ENCODE results near the gene NKX2-3.

- TF ChIP-seq CTCF (IDR thresholded peaks at IDR 0.05) (no peak), SIN3A (IDR thresholded peaks at IDR 0.05; ENCODE audit: borderline replicate concordance, insufficient read depth, low read depth, low read length) (no peak)
These were observed 36.7 kb downstream of the NKX2-3 start for GRCh38 chr10:99569253-99569939.

All from Panc1 (cell line).